ENCODE measurements around the gene DAB2. TPM values are rescaled to one million over a fixed set of nuclear protein-coding genes. Genes with fewer than 3 reads are reported as not detected.

The DAB2 gene
- total RNA-seq, 1 donor = 217 TPM

- no peak for DNase-seq (ENCODE audit: low read depth)
- peak overlapping the region; percentile 89 for H3K4me3 ChIP-seq (ENCODE audit: low read depth, low read length)
- TF ChIP-seq CTCF (IDR thresholded peaks at IDR 0.05; ENCODE audit: insufficient read depth, low read length) = no peak
These were observed 2.0 kb downstream of the DAB2 start for GRCh38 chr5:39422728-39423285.

- DNase-seq (ENCODE audit: low read depth) = peak; percentile 18
- H3K4me3 ChIP-seq (ENCODE audit: low read depth, low read length) = peak overlapping the region; percentile 89
- TF ChIP-seq CTCF (IDR thresholded peaks at IDR 0.05; ENCODE audit: insufficient read depth, low read length) = no peak
These were observed 2.7 kb downstream of the DAB2 start for GRCh38 chr5:39422036-39422606.

- no peak for TF ChIP-seq CTCF (IDR thresholded peaks at IDR 0.05; ENCODE audit: insufficient read depth, low read length)
- peak; percentile 92 for DNase-seq (ENCODE audit: low read depth)
- H3K4me3 ChIP-seq (ENCODE audit: low read depth, low read length) = peak overlapping the region; percentile 89
These were observed 4.2 kb downstream of the DAB2 start for GRCh38 chr5:39420482-39421145.

GRCh38 chr5:39419796-39420195, 5.0 kb downstream of the DAB2 start:
- no peak for TF ChIP-seq CTCF (IDR thresholded peaks at IDR 0.05; ENCODE audit: insufficient read depth, low read length)
- peak; percentile 37 for DNase-seq (ENCODE audit: low read depth)
- peak overlapping the region; percentile 89 for H3K4me3 ChIP-seq (ENCODE audit: low read depth, low read length)

DNA sequence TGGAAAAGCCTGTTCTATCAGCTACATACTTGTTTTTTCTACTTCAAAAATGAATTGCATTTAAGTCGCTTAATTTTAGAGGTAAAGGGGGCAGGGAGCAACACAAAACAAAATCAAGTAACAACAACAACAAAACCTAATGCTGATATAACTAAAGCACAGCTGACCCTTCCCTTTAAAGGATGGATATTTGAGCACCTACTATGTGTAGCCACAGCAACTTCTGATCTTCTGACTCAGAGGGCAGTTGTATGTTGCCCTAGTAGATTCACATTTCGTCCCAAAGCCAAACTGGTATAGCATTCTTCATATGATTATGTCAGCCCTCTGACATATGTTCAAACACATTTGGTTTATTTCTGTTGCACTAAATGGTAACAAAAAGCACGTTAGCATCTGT, 6.8 kb downstream of the DAB2 start:
- no peak for TF ChIP-seq CTCF (IDR thresholded peaks at IDR 0.05; ENCODE audit: insufficient read depth, low read length)
- no peak for DNase-seq (ENCODE audit: low read depth)
- peak overlapping the region; percentile 15 for H3K4me3 ChIP-seq (ENCODE audit: low read depth, low read length)

GRCh38 chr5:39415201-39415600, 9.6 kb downstream of the DAB2 start:
- peak; percentile 25 for DNase-seq (ENCODE audit: low read depth)
- H3K4me3 ChIP-seq (ENCODE audit: low read depth, low read length) = no peak overlapping the region
- no peak for TF ChIP-seq CTCF (IDR thresholded peaks at IDR 0.05; ENCODE audit: insufficient read depth, low read length)
